ENCODE measurements around the gene VSIG1.

- TF ChIP-seq SPI1 (IDR thresholded peaks at IDR 0.05; ENCODE audit: low read depth, low read length): no peak
- TF ChIP-seq TAF1 (IDR thresholded peaks at IDR 0.05; ENCODE audit: low read depth, low read length): no peak
- no peak for TF ChIP-seq POLR2A (IDR thresholded peaks at IDR 0.05; ENCODE audit: low read depth, low read length)
Measured at GRCh38 chrX:108088511-108088910, 43.6 kb downstream of the VSIG1 start.

Data from GM12891 (cell line).